ENCODE results near the gene ERCC5. TPM values are rescaled to one million over a fixed set of nuclear protein-coding genes. Genes with fewer than 3 reads are reported as not detected.

The ERCC5 gene
- total and polyA plus RNA-seq, 2 of the 8 experiments (the other 6 are each of a cell fraction or from before 2014, with no cell fraction given): 3.8 to 24.4 TPM

DNA sequence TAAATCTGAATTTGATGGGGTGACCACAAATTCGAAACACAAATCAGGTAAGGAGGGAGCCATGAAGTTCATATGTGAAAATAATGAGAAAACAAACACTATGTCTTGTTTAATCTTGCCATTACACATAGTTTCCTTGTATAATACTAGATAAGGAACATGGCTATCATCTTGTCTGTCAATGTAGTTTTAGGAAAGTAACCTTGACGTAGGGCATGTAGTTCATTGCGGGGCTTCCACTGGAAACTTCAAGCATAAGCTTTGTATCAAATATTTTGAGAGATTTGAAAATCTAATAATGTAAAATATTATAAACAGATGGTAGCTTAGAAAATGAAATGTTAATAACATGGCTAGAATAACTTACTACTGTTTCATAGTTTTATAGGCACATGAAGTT lies 38.1 kb upstream of the ERCC5 start:
- Histone ChIP-seq H2AK5ac (ENCODE audit: low read depth, low read length) (no peak overlapping the region), H3K14ac (ENCODE audit: insufficient read length) (no peak overlapping the region), H4K20me1 (replicated peaks in 1 of 2; ENCODE audit: control insufficient read depth in 1 of 2, insufficient read depth in 2 of 2, low read length in 2 of 2) (no peaks in the 10 kb centered on the region), H2BK120ac (replicated peaks; ENCODE audit: low read depth, low read length) (no peak overlapping the region), H3K9me3 (ENCODE audit: insufficient read depth in 2 of 2, low read depth in 1 of 2, low read length in 1 of 2) (no peaks in the 10 kb centered on the region), H2BK12ac (ENCODE audit: low read depth, low read length) (no peak overlapping the region), H3K23me2 (ENCODE audit: low read depth, low read length) (no peaks in the 10 kb centered on the region), H3K4me3 (ENCODE audit: extremely low read depth in 1 of 4, insufficient read depth in 2 of 4, low read depth in 3 of 4, low read length in 4 of 4) (no peak overlapping the region), H4K5ac (ENCODE audit: insufficient read length, low read depth, low read length) (no peak overlapping the region), H3K18ac (ENCODE audit: extremely low read depth, low read length) (no peak overlapping the region), H2BK5ac (ENCODE audit: low read depth, low read length) (no peak overlapping the region), H3K36me3 (ENCODE audit: control insufficient read depth in 2 of 4, insufficient read depth in 4 of 4, low read length in 3 of 4) (no peaks in the 10 kb centered on the region), H3K9ac (replicated peaks in 1 of 4; ENCODE audit: extremely low read depth in 1 of 4, low read depth in 3 of 4, low read length in 3 of 4) (no peak overlapping the region), H3K4me2 (ENCODE audit: insufficient read depth in 1 of 2, low read depth in 2 of 2, low read length in 2 of 2) (no peak overlapping the region), H3K79me2 (ENCODE audit: control insufficient read depth in 1 of 2, insufficient read depth in 2 of 2, low read length in 2 of 2) (no peaks in the 10 kb centered on the region), H3K4ac (replicated peaks; ENCODE audit: insufficient read length, low read depth, low read length) (no peak overlapping the region), H3K27ac (ENCODE audit: low read depth, low read length) (no peak overlapping the region), H3K4me1 (replicated peaks in 1 of 4; ENCODE audit: control insufficient read depth in 3 of 4, insufficient read depth in 4 of 4, low read length in 3 of 4) (no peaks in the 10 kb centered on the region), H4K8ac (ENCODE audit: extremely low read depth, insufficient read depth, low read length) (no peak overlapping the region), H3K23ac (ENCODE audit: insufficient read length) (no peak overlapping the region), H3K27me3 (replicated peaks in 1 of 4; ENCODE audit: control insufficient read depth in 3 of 4, extremely low read depth in 1 of 4, insufficient read depth in 3 of 4, low read length in 3 of 4) (no peaks in the 10 kb centered on the region), H2AFZ (ENCODE audit: low read length) (no peak overlapping the region), H2BK15ac (ENCODE audit: low read length) (no peak overlapping the region), H2BK20ac (ENCODE audit: low read length) (no peak overlapping the region), H4K91ac (replicated peaks; ENCODE audit: insufficient read length, low read length) (no peak overlapping the region), H3K56ac (replicated peaks; ENCODE audit: insufficient read length, low read depth, low read length) (no peak overlapping the region), H3K79me1 (ENCODE audit: low read depth, low read length) (no peaks in the 10 kb centered on the region)
- CTCF ChIA-PET (ENCODE audit: partially characterized antibody): no interaction called here
- 87% methylated on average over 3 of the region's 3 CpGs; no CpG with 5 or more reads in 1 of the 2 experiments for WGBS, 2 experiments (ENCODE audit: extremely low coverage in 1 of 2, insufficient coverage in 1 of 2, insufficient read length in 1 of 2, insufficient replicate concordance in 2 of 2, low coverage in 1 of 2, low lambda C conversion rate in 2 of 2, missing lambda C conversion rate in 1 of 2)
- FAIRE-seq (no peak), DNase-seq (ENCODE audit: low read depth in 1 of 2, low spot score in 2 of 2) (no peak)
- POLR2A ChIA-PET (ENCODE audit: partially characterized antibody): no interaction called here
- TF ChIP-seq EGR1 (IDR thresholded peaks at IDR 0.05; ENCODE audit: borderline replicate concordance, low read depth, low read length) (no peak), PHF8 (conservative IDR thresholded peaks at IDR 0.05; ENCODE audit: low read depth, low read length) (no peak), BCL11A (IDR thresholded peaks at IDR 0.05; ENCODE audit: low read depth in 2 of 2, low read length in 2 of 2) (no peak), CBX8 (IDR thresholded peaks at IDR 0.05; ENCODE audit: borderline replicate concordance, low read depth, low read length) (no peak), CTCF (IDR thresholded peaks at IDR 0.05; ENCODE audit: control extremely low read depth in 1 of 3, insufficient read depth in 1 of 3, low read depth in 1 of 3, low read length in 3 of 3) (no peak), RFX5 (IDR thresholded peaks at IDR 0.05; ENCODE audit: borderline replicate concordance, low read depth, low read length) (no peak), SIX5 (IDR thresholded peaks at IDR 0.05; ENCODE audit: low read depth, low read length) (no peak), KDM4A (IDR thresholded peaks at IDR 0.05; ENCODE audit: low read depth, low read length, severe bottlenecking) (no peak), RNF2 (IDR thresholded peaks at IDR 0.05; ENCODE audit: borderline replicate concordance, low read depth, low read length, missing control alignments, poor library complexity, severe bottlenecking) (no peak), CTBP2 (IDR thresholded peaks at IDR 0.05; ENCODE audit: borderline replicate concordance, insufficient read depth, insufficient read length, low read length) (no peak)
- TF ChIP-seq, protein P1, sequence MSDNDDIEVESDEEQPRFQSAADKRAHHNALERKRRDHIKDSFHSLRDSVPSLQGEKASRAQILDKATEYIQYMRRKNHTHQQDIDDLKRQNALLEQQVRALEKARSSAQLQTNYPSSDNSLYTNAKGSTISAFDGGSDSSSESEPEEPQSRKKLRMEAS (IDR thresholded peaks at IDR 0.05): no peak
